AG04450 (cell line): ENCODE measurements around the gene RPL18A. TPM values are rescaled to one million over a fixed set of nuclear protein-coding genes. Genes with fewer than 3 reads are reported as not detected.
A peak's percentile ranks its signal among the peaks of the same experiment; 100 is the strongest.

Experiments used
- CTCF ChIA-PET: fragments of 300-600, 350-600 bp; formaldehyde crosslinking; extraction: SDS; loops from one replicate; lab custom pipeline; 2022; ENCODE audit warnings: antibody characterized with exemption, inconsistent platforms; lab: Charles Lee
- POLR2A ChIA-PET: fragments of 350-600 bp; formaldehyde crosslinking; extraction: SDS; loops from one replicate; lab custom pipeline; 2021; ENCODE audit warnings: antibody characterized with exemption, inconsistent platforms; lab: Yijun Ruan, JAX
- DNase-seq: peaks from one replicate; pipeline ENCODE4 v3.0.0-alpha.2; 2011; ENCODE audit warnings: low read depth, low spot score
- H3K27ac ChIP-seq: one replicate; pipeline ENCODE4 v1.5.1; 2012; ENCODE audit warnings: low read depth, low read length, control low read depth
- H3K27me3 ChIP-seq: one replicate; pipeline ENCODE4 v1.6.0; 2012; ENCODE audit warnings: low read length; ENCODE audit not compliant: control insufficient read depth, insufficient read depth
- H3K4me3 ChIP-seq: 2 replicates; pipeline ENCODE4 v1.5.1; 2011; ENCODE audit warnings: mild to moderate bottlenecking, low read depth, low read length, control low read depth
- H3K9me3 ChIP-seq: 2 replicates; pipeline ENCODE4 v1.5.1; 2012; ENCODE audit warnings: low read length; ENCODE audit not compliant: control insufficient read depth, insufficient read depth
- CTCF ChIP-seq: IDR thresholded peaks from 2 replicates; pipeline ENCODE4 v1.5.1; 2011; ENCODE audit warnings: low read depth, low read length, control low read depth, inconsistent platforms
- polyA plus RNA-seq: library from polyadenylated mRNA; depleted of rRNA; stranded (reverse); fragments of >200 nt; gene quantifications from 2 replicates; pipeline ENCODE4 v1.2.3, GENCODE V29; 2011

RPL18A gene
- polyA plus RNA-seq, 1 experiment = 890 TPM

GRCh38 chr19:17860993-17861360 is 1.3 kb downstream of the RPL18A start:
- ChIA-PET CTCF (interaction anchor here (1.4 kb wide), 1 partner anchor 76 kb away, joined by 5 read pairs; no protein-coding TSS in a partner anchor), POLR2A (interaction anchor here (0.6 to 0.9 kb wide), 2 partner anchors 134 to 614 kb away, joined by 3 read pairs; no protein-coding TSS in a partner anchor)
- no peaks in the 10 kb centered on the region; the same call in 1 of the 2 replicates for H3K9me3 ChIP-seq
- H3K27ac ChIP-seq = no peak overlapping the region
- no peaks in the 10 kb centered on the region for H3K27me3 ChIP-seq
- no peak for DNase-seq
- no peak for TF ChIP-seq CTCF
- peak overlapping the region; percentile 94 for H3K4me3 ChIP-seq

DNA sequence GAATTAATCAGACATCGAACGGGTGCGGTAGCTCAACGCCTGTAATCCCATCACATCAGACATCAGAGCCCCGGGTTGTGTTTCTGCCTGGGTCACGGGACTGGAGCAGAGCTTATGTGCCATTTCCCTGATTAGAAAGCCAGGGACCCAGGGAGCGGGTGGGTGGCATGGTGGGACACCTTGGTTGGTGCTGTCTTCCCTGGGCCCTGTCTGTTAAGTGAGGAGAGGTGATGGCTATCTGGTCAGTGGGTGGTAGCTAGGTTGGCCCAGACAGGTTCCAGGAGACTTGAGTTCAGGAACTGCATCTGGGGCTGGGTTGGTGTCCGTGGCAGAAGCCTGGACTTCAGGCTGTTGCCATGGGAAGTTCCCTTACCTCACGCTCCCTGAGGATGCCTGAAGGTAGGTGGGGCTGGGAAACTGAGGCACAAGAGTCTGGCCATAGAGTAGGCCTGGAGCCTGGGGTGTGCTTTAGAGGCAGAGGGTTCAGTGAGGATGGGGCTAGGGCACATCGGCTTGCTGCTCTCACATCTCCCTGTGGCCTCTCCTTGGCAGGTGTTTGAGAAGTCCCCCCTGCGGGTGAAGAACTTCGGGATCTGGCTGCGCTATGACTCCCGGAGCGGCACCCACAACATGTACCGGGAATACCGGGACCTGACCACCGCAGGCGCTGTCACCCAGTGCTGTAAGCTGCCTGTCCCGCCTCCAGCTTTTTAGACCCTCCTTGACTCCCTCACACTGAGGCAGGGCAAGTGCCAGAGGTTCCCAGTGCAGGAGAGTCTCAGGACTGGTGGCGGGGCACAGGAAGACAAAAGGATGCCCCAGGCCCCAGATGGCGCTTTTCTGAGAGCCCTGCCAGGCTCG is 2.1 kb downstream of the RPL18A start:
- Histone ChIP-seq H3K27ac (peak overlapping the region; percentile 31), H3K27me3 (no peaks in the 10 kb centered on the region), H3K9me3 (no peaks in the 10 kb centered on the region; the same call in 1 of the 2 replicates), H3K4me3 (peak overlapping the region; percentile 94)
- CTCF ChIA-PET = interaction anchor here (0.6 to 1.4 kb wide), 2 partner anchors 76 to 163 kb away, joined by 3 to 5 read pairs; no protein-coding TSS in a partner anchor
- no peak for TF ChIP-seq CTCF
- POLR2A ChIA-PET = no interaction called here
- no peak for DNase-seq

GRCh38 chr19:17862711-17863519 is 3.2 kb downstream of the RPL18A start:
- H3K9me3 ChIP-seq = no peaks in the 10 kb centered on the region; the same call in 1 of the 2 replicates
- no peak overlapping the region for H3K27ac ChIP-seq
- no peaks in the 10 kb centered on the region for H3K27me3 ChIP-seq
- CTCF ChIA-PET = no interaction called here
- no peak for TF ChIP-seq CTCF
- no peak overlapping the region for H3K4me3 ChIP-seq
- POLR2A ChIA-PET = no interaction called here
- no peak for DNase-seq

DNA sequence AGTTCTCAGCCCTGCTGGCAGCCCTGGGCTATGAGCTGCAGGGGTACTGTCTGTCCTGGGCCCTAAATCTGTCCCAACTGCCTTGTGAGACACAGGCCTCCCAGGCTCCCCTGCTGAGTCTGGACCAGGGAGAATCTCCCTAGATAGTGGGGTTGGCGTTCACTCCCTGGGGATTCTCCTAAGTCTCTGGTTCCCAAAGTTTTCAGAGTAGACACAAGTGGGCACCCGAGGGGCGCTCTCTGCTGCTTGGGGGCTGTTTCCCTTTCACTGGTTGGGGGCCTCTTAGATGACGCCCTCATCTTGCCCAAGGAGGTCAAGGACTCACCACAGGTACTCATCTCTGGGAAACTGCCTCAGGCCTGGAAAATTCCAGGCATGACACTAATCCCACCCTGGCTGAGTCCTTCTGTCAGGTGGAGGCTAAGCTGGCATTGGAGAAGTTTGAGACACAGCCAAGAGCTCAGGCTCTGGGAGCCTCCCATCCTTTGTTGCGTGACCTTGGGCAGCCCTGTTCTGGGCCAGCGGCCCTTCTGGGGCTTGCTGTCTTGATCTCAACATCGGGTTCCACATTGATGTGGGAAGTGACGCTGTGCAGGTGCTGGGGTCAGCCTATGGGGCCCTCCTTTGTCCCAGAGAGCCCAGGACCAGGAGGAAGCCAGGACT is 3.9 kb downstream of the RPL18A start:
- ChIA-PET POLR2A (no interaction called here), CTCF (no interaction called here)
- Histone ChIP-seq H3K27me3 (peaks cover 5% of the 10 kb centered on the region), H3K9me3 (no peaks in the 10 kb centered on the region; the same call in 1 of the 2 replicates), H3K4me3 (no peak overlapping the region), H3K27ac (peak overlapping the region; percentile 31)
- no peak for DNase-seq
- TF ChIP-seq CTCF = no peak
